ENCODE data around the gene PLCG2. TPM values are rescaled to one million over a fixed set of nuclear protein-coding genes. Genes with fewer than 3 reads are reported as not detected.
"Not testable (repeated sequence)": the region's sequence is repeated elsewhere in the genome, so short reads cannot be mapped to it uniquely, and the experiment has no call there.

Gene PLCG2
- total RNA-seq, 1 donor from 2014 or later: 9.1 TPM

- Mint-ChIP-seq H3K4me1 (ENCODE audit: low read depth) (no peaks in the 10 kb centered on the region), H3K27me3 (peaks cover 4% of the 10 kb centered on the region), H3K27ac (no peak overlapping the region), H3K36me3 (ENCODE audit: insufficient read depth) (no peaks in the 10 kb centered on the region), H3K4me3 (ENCODE audit: low read depth) (no peak overlapping the region), H3K9me3 (ENCODE audit: low read depth) (no peaks in the 10 kb centered on the region)
- TF ChIP-seq CTCF (IDR thresholded peaks at IDR 0.05; ENCODE audit: unreplicated experiment): no peak
- DNase-seq (ENCODE audit: low spot score, unreplicated experiment): no peak
These were observed 19.4 kb downstream of the PLCG2 start for GRCh38 chr16:81798311-81799137.

DNA sequence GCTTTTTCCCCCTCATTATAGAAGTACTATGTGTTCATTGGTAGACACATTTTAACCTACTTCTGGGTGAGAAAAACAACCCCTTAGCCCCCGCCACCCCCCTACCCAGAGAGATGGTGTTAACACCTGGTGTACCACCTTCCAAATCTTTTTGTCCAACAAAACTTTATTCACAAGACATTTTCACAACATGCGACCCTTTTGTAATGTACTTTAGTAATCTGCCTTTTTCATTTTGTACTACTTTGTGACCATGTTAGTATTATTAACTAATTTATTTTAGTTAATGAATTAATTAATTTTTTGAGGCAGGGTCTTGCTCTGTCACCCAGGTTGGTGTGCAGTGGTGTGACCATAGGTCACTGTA, 20.0 kb downstream of the PLCG2 start:
- Mint-ChIP-seq H3K27me3 (peaks cover 4% of the 10 kb centered on the region), H3K27ac (no peak overlapping the region), H3K4me3 (ENCODE audit: low read depth) (no peak overlapping the region), H3K9me3 (ENCODE audit: low read depth) (peaks cover 2% of the 10 kb centered on the region), H3K4me1 (ENCODE audit: low read depth) (no peaks in the 10 kb centered on the region), H3K36me3 (ENCODE audit: insufficient read depth) (no peaks in the 10 kb centered on the region)
- no peak for TF ChIP-seq CTCF (IDR thresholded peaks at IDR 0.05; ENCODE audit: unreplicated experiment)
- no peak for DNase-seq (ENCODE audit: low spot score, unreplicated experiment)

- H3K4me1 Mint-ChIP-seq (ENCODE audit: low read depth); H3K36me3 Mint-ChIP-seq (ENCODE audit: insufficient read depth); H3K9me3 Mint-ChIP-seq (ENCODE audit: low read depth); H3K4me3 Mint-ChIP-seq (ENCODE audit: low read depth); H3K27ac Mint-ChIP-seq; DNase-seq (ENCODE audit: low spot score, unreplicated experiment); H3K27me3 Mint-ChIP-seq: not testable (repeated sequence)
These were observed 22.6 kb downstream of the PLCG2 start for GRCh38 chr16:81801724-81802123.

- no peaks in the 10 kb centered on the region for H3K4me1 Mint-ChIP-seq (ENCODE audit: low read depth)
These were observed 24.2 kb downstream of the PLCG2 start for GRCh38 chr16:81803332-81803731.

DNA sequence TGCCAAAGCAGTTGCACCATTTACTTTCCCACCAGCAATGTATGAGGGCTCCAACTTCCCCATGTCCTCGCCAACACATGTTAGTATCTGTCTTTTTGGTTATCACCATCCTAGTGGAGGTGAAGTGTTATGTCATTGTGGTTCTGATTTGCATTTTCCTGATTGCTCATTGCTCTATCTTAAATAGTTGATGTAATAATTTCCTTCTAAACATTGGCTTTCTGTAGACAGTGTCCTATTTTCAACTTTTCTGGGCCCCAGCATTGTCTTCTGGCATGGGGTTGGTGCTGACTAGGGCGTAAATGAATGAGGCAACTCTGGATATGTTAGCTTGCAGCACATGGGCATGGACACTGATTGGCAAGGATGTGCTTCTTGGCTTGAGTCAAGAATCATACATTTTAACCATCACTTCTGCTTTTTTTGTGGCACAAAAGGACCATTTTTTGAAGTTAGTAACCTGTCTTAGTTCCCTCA, 25.1 kb downstream of the PLCG2 start:
- no peaks in the 10 kb centered on the region for H3K4me1 Mint-ChIP-seq (ENCODE audit: low read depth)
- peaks cover 3% of the 10 kb centered on the region for H3K9me3 Mint-ChIP-seq (ENCODE audit: low read depth)
- H3K4me3 Mint-ChIP-seq (ENCODE audit: low read depth): no peak overlapping the region
- TF ChIP-seq CTCF (IDR thresholded peaks at IDR 0.05; ENCODE audit: unreplicated experiment): no peak
- no peaks in the 10 kb centered on the region for H3K36me3 Mint-ChIP-seq (ENCODE audit: insufficient read depth)
- no peak for DNase-seq (ENCODE audit: low spot score, unreplicated experiment)
- H3K27ac Mint-ChIP-seq: no peak overlapping the region
- H3K27me3 Mint-ChIP-seq: no peaks in the 10 kb centered on the region

More at GRCh38 chr16:81803332-81803731, 24.2 kb downstream of the PLCG2 start:
- H3K27ac Mint-ChIP-seq: no peak overlapping the region
- peaks cover 1% of the 10 kb centered on the region for H3K27me3 Mint-ChIP-seq
- no peak for DNase-seq (ENCODE audit: low spot score, unreplicated experiment)
- peaks cover 3% of the 10 kb centered on the region for H3K9me3 Mint-ChIP-seq (ENCODE audit: low read depth)
- H3K36me3 Mint-ChIP-seq (ENCODE audit: insufficient read depth): no peaks in the 10 kb centered on the region
- H3K4me3 Mint-ChIP-seq (ENCODE audit: low read depth): no peak overlapping the region
- no peak for TF ChIP-seq CTCF (IDR thresholded peaks at IDR 0.05; ENCODE audit: unreplicated experiment)

GRCh38 chr16:81806696-81807095, 27.6 kb downstream of the PLCG2 start:
- Mint-ChIP-seq H3K9me3 (ENCODE audit: low read depth) (peaks cover 3% of the 10 kb centered on the region), H3K4me1 (ENCODE audit: low read depth) (peaks cover 3% of the 10 kb centered on the region), H3K4me3 (ENCODE audit: low read depth) (no peak overlapping the region), H3K27me3 (no peaks in the 10 kb centered on the region), H3K36me3 (ENCODE audit: insufficient read depth) (no peaks in the 10 kb centered on the region), H3K27ac (no peak overlapping the region)
- DNase-seq (ENCODE audit: low spot score, unreplicated experiment): no peak
- no peak for TF ChIP-seq CTCF (IDR thresholded peaks at IDR 0.05; ENCODE audit: unreplicated experiment)

All from progenitor cell of endocrine pancreas (in vitro differentiated cells).